Right renal cortex interstitium (tissue), 3 donors: ENCODE data around the gene GOLGA6D. TPM values are rescaled to one million over a fixed set of nuclear protein-coding genes. Genes with fewer than 3 reads are reported as not detected.
A peak's percentile ranks its signal among the peaks of the same experiment; 100 is the strongest.
"Not testable (repeated sequence)": the region's sequence is repeated elsewhere in the genome, so short reads cannot be mapped to it uniquely, and the experiment has no call there.

Experiments
- DNase-seq, 3 donors: peaks; one replicate each; pipeline ENCODE4 v3.0.0-alpha.2; 2013; ENCODE audit warnings: low read depth in 3 of 3, low spot score in 2 of 3
- polyA plus RNA-seq, 3 donors: library from polyadenylated mRNA; unstranded; fragments of 120-200 nt; gene quantifications; one replicate each; pipeline ENCODE4 v1.2.1, GENCODE V29; 2013; ENCODE audit not compliant: insufficient read length in 3 of 3

The GOLGA6D gene
- polyA plus RNA-seq, 3 donors = 0.11 TPM; not detected in 2

- not testable (repeated sequence) for DNase-seq
Measured at GRCh38 chr15:75278497-75278896, 4.1 kb upstream of the GOLGA6D start.

- not testable (repeated sequence) for DNase-seq
Measured at GRCh38 chr15:75284152-75284551, 1.5 kb downstream of the GOLGA6D start.

GRCh38 chr15:75293660-75294059 lies 11.0 kb downstream of the GOLGA6D start:
- not testable (repeated sequence) for DNase-seq

GRCh38 chr15:75298541-75299310 lies 16.1 kb downstream of the GOLGA6D start:
- not testable (repeated sequence) for DNase-seq

GRCh38 chr15:75299311-75299688 lies 16.7 kb downstream of the GOLGA6D start:
- not testable (repeated sequence) for DNase-seq

- DNase-seq = not testable (repeated sequence)
Measured at GRCh38 chr15:75300026-75300425, 17.4 kb downstream of the GOLGA6D start.

GRCh38 chr15:75302318-75302717 lies 19.7 kb downstream of the GOLGA6D start:
- DNase-seq = no peak

GRCh38 chr15:75302753-75303152 lies 20.1 kb downstream of the GOLGA6D start:
- not testable (repeated sequence) for DNase-seq

GRCh38 chr15:75306188-75306587 lies 23.6 kb downstream of the GOLGA6D start:
- no peak for DNase-seq

- DNase-seq = peak in 1 of 3 donors; percentile 7
Measured at GRCh38 chr15:75307778-75308390, 25.2 kb downstream of the GOLGA6D start.

GRCh38 chr15:75309711-75310110 lies 27.1 kb downstream of the GOLGA6D start:
- DNase-seq = no peak

- not testable (repeated sequence) for DNase-seq
Measured at GRCh38 chr15:75312548-75312947, 29.9 kb downstream of the GOLGA6D start.

GRCh38 chr15:75313116-75313845 lies 30.6 kb downstream of the GOLGA6D start:
- DNase-seq = no peak

- DNase-seq = no peak
Measured at GRCh38 chr15:75314552-75315290, 32.1 kb downstream of the GOLGA6D start.

GRCh38 chr15:75319231-75319897 lies 36.7 kb downstream of the GOLGA6D start:
- not testable (repeated sequence) for DNase-seq

- no peak for DNase-seq
Measured at GRCh38 chr15:75321711-75322110, 39.1 kb downstream of the GOLGA6D start.

GRCh38 chr15:75325922-75326321 lies 43.3 kb downstream of the GOLGA6D start:
- no peak for DNase-seq

GRCh38 chr15:75327005-75327404 lies 44.4 kb downstream of the GOLGA6D start:
- DNase-seq = no peak

GRCh38 chr15:75327491-75327890 lies 44.9 kb downstream of the GOLGA6D start:
- DNase-seq = no peak
